SK-N-SH treated with all-trans-retinoic acid at 6 μM for 48 hours (cell line): ENCODE measurements around the gene SORL1-AS1.

Source experiments
- ATAC-seq: fragments of 200-7000 bp; cut with Tn5 transposase; 3 replicates; pipeline ENCODE4 v1.9.1; 2020; ENCODE audit warnings: mild to moderate bottlenecking, moderate library complexity
- ARNTL ChIP-seq: fragments of 450-650 bp; formaldehyde crosslinking; IDR thresholded peaks from 2 replicates; pipeline ENCODE4 v1.5.0; 2020; ENCODE audit warnings: low read depth, mild to moderate bottlenecking, moderate library complexity, borderline replicate concordance
- BACH2 ChIP-seq: fragments of 250-450 bp; sonication (Bioruptor Pico); IDR thresholded peaks from 2 replicates; pipeline ENCODE4 v1.9.0; 2021; ENCODE audit warnings: mild to moderate bottlenecking, borderline replicate concordance
- CSDC2 ChIP-seq: fragments of 250-450 bp; sonication (Bioruptor Pico); IDR thresholded peaks from 2 replicates; pipeline ENCODE4 v1.5.0; 2020; ENCODE audit warnings: mild to moderate bottlenecking, moderate library complexity
- CSRNP3 ChIP-seq: fragments of 250-450 bp; sonication (Bioruptor Pico); IDR thresholded peaks from 2 replicates; pipeline ENCODE4 v1.5.1; 2021; ENCODE audit warnings: mild to moderate bottlenecking, moderate library complexity
- ESRRG ChIP-seq: fragments of 250-450 bp; sonication (Bioruptor Pico); IDR thresholded peaks from 2 replicates; pipeline ENCODE4 v1.6.1; 2021; ENCODE audit warnings: mild to moderate bottlenecking
- GLIS3 ChIP-seq: fragments of 250-450 bp; sonication (Bioruptor Pico); IDR thresholded peaks from 2 replicates; pipeline ENCODE4 v1.5.0; 2020; ENCODE audit warnings: mild to moderate bottlenecking, moderate library complexity
- ISL1 ChIP-seq: fragments of 250-450 bp; sonication (Bioruptor Pico); IDR thresholded peaks from 2 replicates; pipeline ENCODE4 v2.1.2; 2022; ENCODE audit warnings: mild to moderate bottlenecking, moderate library complexity
- OSR1 ChIP-seq: fragments of 250-450 bp; sonication (Bioruptor Pico); IDR thresholded peaks from 2 replicates; pipeline ENCODE4 v1.8.0; 2022; ENCODE audit warnings: moderate library complexity, mild to moderate bottlenecking, inconsistent platforms
- POU6F1 ChIP-seq: fragments of 250-450 bp; sonication (Bioruptor Pico); IDR thresholded peaks from 2 replicates; pipeline ENCODE4 v1.8.0; 2021; ENCODE audit warnings: low read depth, mild to moderate bottlenecking, moderate library complexity, borderline replicate concordance
- PPARA ChIP-seq: fragments of 250-450 bp; sonication (Bioruptor Pico); IDR thresholded peaks from 2 replicates; pipeline ENCODE4 v1.5.0; 2020; ENCODE audit warnings: mild to moderate bottlenecking, borderline replicate concordance
- RARB ChIP-seq: fragments of 250-450 bp; sonication (Bioruptor Pico); IDR thresholded peaks from 2 replicates; pipeline ENCODE4 v1.8.0; 2021; ENCODE audit warnings: mild to moderate bottlenecking, moderate library complexity
- SNAI2 ChIP-seq: fragments of 250-450 bp; sonication (Bioruptor Pico); IDR thresholded peaks from 2 replicates; pipeline ENCODE4 v1.5.0; 2020; ENCODE audit warnings: mild to moderate bottlenecking, moderate library complexity
- TCF4 ChIP-seq: fragments of 250-450 bp; sonication (Bioruptor Pico); IDR thresholded peaks from 2 replicates; pipeline ENCODE4 v1.8.0; 2021; ENCODE audit warnings: mild to moderate bottlenecking, moderate library complexity, borderline replicate concordance
- ZC3H10 ChIP-seq: fragments of 250-450 bp; sonication (Bioruptor Pico); IDR thresholded peaks from 2 replicates; pipeline ENCODE4 v1.5.1; 2021; ENCODE audit warnings: mild to moderate bottlenecking, moderate library complexity
- ZFP3 ChIP-seq: fragments of 250-450 bp; sonication (Bioruptor Pico); IDR thresholded peaks from 2 replicates; pipeline ENCODE4 v1.5.0; 2020; ENCODE audit warnings: mild to moderate bottlenecking, moderate library complexity
- ZFP30 ChIP-seq: fragments of 450-650 bp; formaldehyde crosslinking; IDR thresholded peaks from 2 replicates; pipeline ENCODE4 v1.5.0; 2022; ENCODE audit warnings: mild to moderate bottlenecking, moderate library complexity
- ZNF565 ChIP-seq: fragments of 450-650 bp; formaldehyde crosslinking; conservative IDR thresholded peaks from 2 replicates; pipeline ENCODE4 v1.5.0; 2020; ENCODE audit warnings: low read depth, mild to moderate bottlenecking, moderate library complexity
- ZNF70 ChIP-seq: fragments of 450-650 bp; formaldehyde crosslinking; IDR thresholded peaks from 2 replicates; pipeline ENCODE4 v1.5.0; 2020; ENCODE audit warnings: mild to moderate bottlenecking, moderate library complexity
- ZNF8 ChIP-seq: fragments of 450-650 bp; formaldehyde crosslinking; IDR thresholded peaks from 2 replicates; pipeline ENCODE4 v1.5.0; 2020; ENCODE audit warnings: mild to moderate bottlenecking, moderate library complexity

Gene SORL1-AS1

GRCh38 chr11:121494355-121495099 lies 41.8 kb upstream of the SORL1-AS1 start:
- ATAC-seq, result no peak
- TF ChIP-seq ESRRG (CRISPR knock-in tag) (no peak), ZNF8 (CRISPR knock-in tag) (no peak)
- TF ChIP-seq, all 23 proteins: peak for 0

- no peak for TF ChIP-seq ZFP30 (CRISPR knock-in tag)
- ATAC-seq, result no peak
Observed at GRCh38 chr11:121489823-121490222, 37.1 kb upstream of the SORL1-AS1 start.

GRCh38 chr11:121488641-121489040 lies 35.9 kb upstream of the SORL1-AS1 start:
- TF ChIP-seq ZFP30 (CRISPR knock-in tag) (no peak), ZNF8 (CRISPR knock-in tag) (no peak), GLIS3 (CRISPR knock-in tag) (no peak), CSRNP3 (CRISPR knock-in tag) (no peak), ZFP3 (CRISPR knock-in tag) (no peak), ARNTL (CRISPR knock-in tag) (no peak), BACH2 (CRISPR knock-in tag) (no peak), PPARA (CRISPR knock-in tag) (no peak), CSDC2 (CRISPR knock-in tag) (no peak), OSR1 (no peak), ZNF70 (no peak), POU6F1 (CRISPR knock-in tag) (no peak)
- TF ChIP-seq, all 23 proteins: peak for 0
- ATAC-seq, result no peak

GRCh38 chr11:121488170-121488569 lies 35.4 kb upstream of the SORL1-AS1 start:
- no peak for ATAC-seq
- no peak for TF ChIP-seq ZNF565
- no peak for TF ChIP-seq ISL1 (CRISPR knock-in tag)
- no peak for TF ChIP-seq TCF4 (CRISPR knock-in tag)
- no peak for TF ChIP-seq ZNF8 (CRISPR knock-in tag)
- no peak for TF ChIP-seq ZFP3 (CRISPR knock-in tag)
- TF ChIP-seq POU6F1 (CRISPR knock-in tag), result no peak

DNA sequence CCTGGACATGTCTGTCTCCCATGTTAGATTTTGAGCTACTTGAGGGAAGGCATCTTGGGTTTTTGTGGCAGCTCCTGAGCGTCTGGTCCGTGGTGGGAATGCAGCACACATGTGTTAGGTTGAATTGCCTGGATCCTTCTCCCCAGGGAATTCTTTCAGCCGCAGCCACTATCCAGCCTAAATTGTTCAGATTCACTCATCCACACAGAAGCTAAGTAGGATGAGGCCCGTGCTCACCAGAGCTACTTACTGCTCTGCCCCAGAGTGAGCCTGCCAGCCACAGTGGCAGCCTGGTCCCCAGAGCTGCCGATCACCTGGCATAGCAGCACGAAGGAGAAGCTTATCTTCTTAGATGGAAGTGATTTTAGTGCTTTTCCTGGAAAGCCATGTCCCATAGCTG lies 34.4 kb upstream of the SORL1-AS1 start:
- no peak for TF ChIP-seq GLIS3 (CRISPR knock-in tag)

GRCh38 chr11:121486054-121486453 lies 33.3 kb upstream of the SORL1-AS1 start:
- no peak for ATAC-seq
- TF ChIP-seq ZNF70, result no peak
- no peak for TF ChIP-seq ZFP3 (CRISPR knock-in tag)
- no peak for TF ChIP-seq ARNTL (CRISPR knock-in tag)
- TF ChIP-seq PPARA (CRISPR knock-in tag), result no peak
- no peak for TF ChIP-seq SNAI2 (CRISPR knock-in tag)
- no peak for TF ChIP-seq ZNF565
- no peak for TF ChIP-seq RARB (CRISPR knock-in tag)
- no peak for TF ChIP-seq ESRRG (CRISPR knock-in tag)
- TF ChIP-seq ZC3H10 (CRISPR knock-in tag), result no peak
- no peak for TF ChIP-seq OSR1
- TF ChIP-seq, all 23 proteins: peak for 0

More for the DNA sequence above, 34.4 kb upstream of the SORL1-AS1 start:
- no peak for ATAC-seq
